Thyroid gland (tissue), 4 donors: ENCODE measurements around the gene MYL5. TPM values are rescaled to one million over a fixed set of nuclear protein-coding genes. Genes with fewer than 3 reads are reported as not detected.

ENCODE experiments used
- DNase-seq, 2 donors: peaks; one replicate each; pipeline ENCODE4 v3.0.0-alpha.2; 2019
- H3K27ac ChIP-seq, 3 donors: fragments of 200-600 bp; sonication (generic); 1 replicate in 2 of 3; 2 replicates in 1 of 3; pipeline ENCODE4 v1.5.1; 2016 to 2019; ENCODE audit warnings: mild to moderate bottlenecking in 1 of 3, moderate library complexity in 1 of 3
- H3K27me3 ChIP-seq: fragments of 200-600 bp; sonication (generic); one replicate; pipeline ENCODE4 v1.5.1; 2019
- H3K36me3 ChIP-seq, 2 donors: fragments of 200-600 bp; sonication (generic); one replicate each; pipeline ENCODE4 v1.5.1; 2016 to 2019
- H3K4me1 ChIP-seq, 2 donors: fragments of 200-600 bp; sonication (generic); one replicate each; pipeline ENCODE4 v1.5.1; 2017 to 2019
- H3K4me3 ChIP-seq, 3 donors: fragments of 200-600 bp; sonication (generic); replicated peaks in 1 of 3; 1 replicate in 2 of 3; 2 replicates in 1 of 3; pipeline ENCODE4 v1.5.1; 2016; ENCODE audit warnings: mild to moderate bottlenecking in 1 of 3
- H3K9me3 ChIP-seq: fragments of 200-600 bp; sonication (generic); one replicate; pipeline ENCODE4 v1.5.1; 2017
- CTCF ChIP-seq, 6 experiments: fragments of 200-600 bp in 3 of 6; fragments of 450-650 bp in 3 of 6; sonication (generic) in 3 of 6; IDR thresholded peaks; one replicate each; pipeline ENCODE4 v1.5.1; 2016 to 2019; ENCODE audit warnings: antibody characterized with exemption in 6 of 6, mild to moderate bottlenecking in 2 of 6, inconsistent platforms in 1 of 6, moderate library complexity in 1 of 6
- POLR2A ChIP-seq, 2 donors: fragments of 450-650 bp; IDR thresholded peaks; one replicate each; pipeline ENCODE4 v1.6.1; 2017; ENCODE audit warnings: antibody characterized with exemption in 2 of 2, mild to moderate bottlenecking in 2 of 2, moderate library complexity in 1 of 2
- WGBS, 2 donors: methylation state at CpG; one replicate each; pipeline ENCODE4 v1.1.5; 2017; 5-methylcytosine and 5-hydroxymethylcytosine counted together
- intact Hi-C: fragments of 100-400 bp; cut with DNase I; formaldehyde crosslinking; loops from one replicate; pipeline ENCODE4 v1.15.1; 2023
- total RNA-seq, 4 donors: library from RNA; depleted of rRNA; stranded (reverse); fragments of >200 nt; gene quantifications; one replicate each; pipeline ENCODE4 v1.2.3, GENCODE V29; 2016

Gene MYL5
- total RNA-seq, 4 donors from 2014 or later: 13.0 to 17.5 (median 14.2) TPM

GRCh38 chr4:661881-662761, 12.2 kb upstream of the MYL5 start:
- no peak for DNase-seq
- TF ChIP-seq CTCF (IDR thresholded peaks at IDR 0.05) (no peak), POLR2A (IDR thresholded peaks at IDR 0.05) (no peak)
- H3K36me3 ChIP-seq: no peaks in the 10 kb centered on the region
- no peaks in the 10 kb centered on the region for H3K27me3 ChIP-seq
- WGBS, 2 donors: 97% methylated on average over 24 to 42 of the region's 42 CpGs
- H3K4me1 ChIP-seq: peaks cover 0 to 12% of the 10 kb centered on the region in 2 donors
- intact Hi-C loops: no loop called here
- no peak overlapping the region for H3K4me3 ChIP-seq
- no peaks in the 10 kb centered on the region for H3K9me3 ChIP-seq
- no peak overlapping the region for H3K27ac ChIP-seq

DNA sequence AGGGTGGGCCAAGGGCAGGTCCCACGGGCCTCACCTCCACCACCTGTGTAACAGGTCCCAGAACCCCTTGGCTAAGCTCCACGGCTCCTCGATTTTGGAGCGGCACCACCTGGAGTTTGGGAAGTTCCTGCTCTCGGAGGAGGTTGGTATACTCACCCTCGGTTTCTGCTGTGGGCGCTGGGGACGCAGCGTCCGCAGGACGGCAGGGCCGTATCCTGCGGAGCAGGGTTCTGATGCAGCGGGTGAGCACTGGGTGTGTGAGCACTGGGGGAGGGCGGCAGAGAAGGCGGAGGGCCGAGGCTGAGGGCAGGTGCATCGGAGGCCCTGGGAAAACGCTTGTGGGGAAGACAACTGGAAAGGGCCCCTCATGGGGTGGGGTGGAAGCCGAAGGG, 11.3 kb upstream of the MYL5 start:
- no peak for DNase-seq
- H3K4me1 ChIP-seq: peaks cover 0 to 12% of the 10 kb centered on the region in 2 donors
- intact Hi-C loops: no loop called here
- no peak for TF ChIP-seq POLR2A (IDR thresholded peaks at IDR 0.05)
- no peak for TF ChIP-seq CTCF (IDR thresholded peaks at IDR 0.05)
- H3K4me3 ChIP-seq: peak overlapping the region; percentile 41 to 97 (median 75)
- no peaks in the 10 kb centered on the region for H3K36me3 ChIP-seq
- H3K27me3 ChIP-seq: no peaks in the 10 kb centered on the region
- peak overlapping the region in 1 of 3 donors; percentile 46 for H3K27ac ChIP-seq
- H3K9me3 ChIP-seq: no peaks in the 10 kb centered on the region
- WGBS, 2 donors: 57 to 58% methylated on average over 20 of the region's 20 CpGs

- Histone ChIP-seq H3K4me1 (peaks cover 0 to 12% of the 10 kb centered on the region in 2 donors), H3K4me3 (peak overlapping the region; percentile 41 to 97 (median 75)), H3K9me3 (no peaks in the 10 kb centered on the region), H3K27ac (peak overlapping the region in 2 of 3 donors; percentile 41 to 46), H3K36me3 (no peaks in the 10 kb centered on the region), H3K27me3 (no peaks in the 10 kb centered on the region)
- peak in 1 of 2 donors; percentile 48 for TF ChIP-seq POLR2A (IDR thresholded peaks at IDR 0.05)
- no peak for TF ChIP-seq CTCF (IDR thresholded peaks at IDR 0.05)
- peak; percentile 83 for DNase-seq
- intact Hi-C loops: no loop called here
- 3 to 9% methylated on average over 17 to 19 of the region's 80 CpGs for WGBS, 2 donors
Measured at GRCh38 chr4:663438-664428, 10.6 kb upstream of the MYL5 start.

DNA sequence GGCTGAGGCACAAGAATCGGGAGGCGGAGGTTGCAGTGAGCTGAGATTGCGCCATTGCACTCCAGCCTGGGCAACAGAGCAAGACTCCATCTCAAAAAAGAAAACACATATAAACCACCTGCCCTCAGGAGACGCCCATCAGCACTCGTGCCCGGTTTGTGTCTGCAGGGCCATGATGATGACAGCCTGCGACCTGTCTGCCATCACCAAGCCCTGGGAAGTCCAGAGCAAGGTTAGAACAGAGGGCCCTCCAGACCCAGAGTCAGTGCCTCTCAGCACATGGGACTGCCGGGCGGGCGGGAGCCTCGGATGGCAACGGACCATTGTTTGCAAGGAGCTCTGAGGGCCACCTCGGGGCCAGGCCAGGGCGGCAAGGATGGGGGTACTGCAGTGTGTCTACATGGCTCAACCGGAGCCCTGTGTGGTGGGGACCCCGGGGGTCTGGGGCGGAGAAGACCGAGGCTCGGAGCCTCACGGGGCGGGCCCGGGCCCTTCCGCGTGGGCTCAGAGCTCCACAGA, 9.6 kb upstream of the MYL5 start:
- 94 to 95% methylated on average over 11 to 23 of the region's 24 CpGs for WGBS, 2 donors
- no peak for TF ChIP-seq CTCF (IDR thresholded peaks at IDR 0.05)
- no peak for TF ChIP-seq POLR2A (IDR thresholded peaks at IDR 0.05)
- Histone ChIP-seq H3K27ac (no peak overlapping the region), H3K36me3 (no peaks in the 10 kb centered on the region), H3K4me1 (peaks cover 0 to 12% of the 10 kb centered on the region in 2 donors), H3K4me3 (no peak overlapping the region), H3K27me3 (no peaks in the 10 kb centered on the region), H3K9me3 (no peaks in the 10 kb centered on the region)
- no peak for DNase-seq
- intact Hi-C loops: no loop called here
